Left kidney (tissue), 2 donors: ENCODE data around the gene CLIC1. TPM values are rescaled to one million over a fixed set of nuclear protein-coding genes. Genes with fewer than 3 reads are reported as not detected.

Source experiments
- DNase-seq: peaks from one replicate; pipeline ENCODE4 v3.0.0-alpha.2; 2013
- polyA plus RNA-seq: library from polyadenylated mRNA; unstranded; fragments of 120-200 nt; gene quantifications from one replicate; pipeline ENCODE4 v1.2.1, GENCODE V29; 2013; ENCODE audit not compliant: insufficient read length

CLIC1 gene
- polyA plus RNA-seq, 1 donor = 268 TPM

- DNase-seq = peak; percentile 99
Observed at GRCh38 chr6:31702819-31703716, 33.3 kb downstream of the CLIC1 start, which contains the start of gene ABHD16A. Gene ABHD16A (minus strand): TSS chr6:31703324. CDS start chr6:31703281, 43 bp downstream.

GRCh38 chr6:31702405-31702818 is 33.9 kb downstream of the CLIC1 start:
- no peak for DNase-seq

- no peak for DNase-seq
Observed at GRCh38 chr6:31701666-31702404, 34.5 kb downstream of the CLIC1 start.

- DNase-seq = no peak
Observed at GRCh38 chr6:31700740-31701401, 35.5 kb downstream of the CLIC1 start.

- DNase-seq = no peak
Observed at GRCh38 chr6:31697555-31697954, 38.8 kb downstream of the CLIC1 start.

GRCh38 chr6:31693535-31693934 is 42.8 kb downstream of the CLIC1 start:
- no peak for DNase-seq

- no peak for DNase-seq
Observed at GRCh38 chr6:31692886-31693285, 43.4 kb downstream of the CLIC1 start.

- no peak for DNase-seq
Observed at GRCh38 chr6:31692353-31692752, 44.0 kb downstream of the CLIC1 start.

GRCh38 chr6:31691564-31692108 is 44.7 kb downstream of the CLIC1 start:
- no peak for DNase-seq

GRCh38 chr6:31691078-31691463 is 45.3 kb downstream of the CLIC1 start:
- no peak for DNase-seq

GRCh38 chr6:31690231-31691077 is 45.9 kb downstream of the CLIC1 start:
- DNase-seq = no peak

GRCh38 chr6:31689249-31690110 is 46.9 kb downstream of the CLIC1 start:
- DNase-seq = no peak

GRCh38 chr6:31687860-31688693 is 48.3 kb downstream of the CLIC1 start:
- no peak for DNase-seq

- no peak for DNase-seq
Observed at GRCh38 chr6:31687321-31687720, 49.0 kb downstream of the CLIC1 start.

GRCh38 chr6:31686483-31686882 is 49.8 kb downstream of the CLIC1 start:
- DNase-seq = no peak

GRCh38 chr6:31683591-31683990 is 52.7 kb downstream of the CLIC1 start:
- no peak for DNase-seq

- peak; percentile 67 for DNase-seq
Observed at GRCh38 chr6:31681135-31681671, 55.1 kb downstream of the CLIC1 start.
